ENCODE results near the gene METTL15. TPM values are rescaled to one million over a fixed set of nuclear protein-coding genes. Genes with fewer than 3 reads are reported as not detected.
"Not testable (repeated sequence)": the region's sequence is repeated elsewhere in the genome, so short reads cannot be mapped to it uniquely, and the experiment has no call there.

Gene METTL15
- total RNA-seq, 4 donors from 2014 or later = 9.2 to 22.5 (median 19.2) TPM

DNA sequence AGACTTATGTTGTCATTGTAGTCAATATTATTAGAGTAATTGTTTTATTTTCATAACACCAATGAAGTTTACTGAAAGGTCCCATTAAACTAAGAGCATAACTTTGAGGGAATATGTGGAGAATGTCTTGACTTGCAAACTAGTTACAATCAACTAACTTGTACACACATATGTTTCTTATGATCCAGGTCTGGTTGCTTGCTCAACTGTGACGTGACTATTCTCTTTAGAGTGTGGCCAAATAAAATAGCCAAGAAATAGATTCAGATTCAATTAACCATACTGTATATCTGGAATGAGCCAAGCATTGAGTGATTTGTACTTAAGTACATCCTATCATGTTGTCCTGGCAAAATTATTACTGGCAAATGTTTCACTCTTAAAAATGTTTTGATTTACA, 101.7 kb downstream of the METTL15 start:
- intact Hi-C loops (cut with DNase I; ENCODE audit: low total_unique reads) = no loop called here
- no peaks in the 10 kb centered on the region for H3K27me3 ChIP-seq
- no peaks in the 10 kb centered on the region for H3K9me3 ChIP-seq
- in situ Hi-C loops (cut with MboI; ENCODE audit: low pct_ligation_motif_present in 1 of 4, low pct_unique_long_range_greater_than_20kb in 1 of 4, low sequenced_read_pairs in 3 of 4) = no loop called here
- TF ChIP-seq, protein P1, sequence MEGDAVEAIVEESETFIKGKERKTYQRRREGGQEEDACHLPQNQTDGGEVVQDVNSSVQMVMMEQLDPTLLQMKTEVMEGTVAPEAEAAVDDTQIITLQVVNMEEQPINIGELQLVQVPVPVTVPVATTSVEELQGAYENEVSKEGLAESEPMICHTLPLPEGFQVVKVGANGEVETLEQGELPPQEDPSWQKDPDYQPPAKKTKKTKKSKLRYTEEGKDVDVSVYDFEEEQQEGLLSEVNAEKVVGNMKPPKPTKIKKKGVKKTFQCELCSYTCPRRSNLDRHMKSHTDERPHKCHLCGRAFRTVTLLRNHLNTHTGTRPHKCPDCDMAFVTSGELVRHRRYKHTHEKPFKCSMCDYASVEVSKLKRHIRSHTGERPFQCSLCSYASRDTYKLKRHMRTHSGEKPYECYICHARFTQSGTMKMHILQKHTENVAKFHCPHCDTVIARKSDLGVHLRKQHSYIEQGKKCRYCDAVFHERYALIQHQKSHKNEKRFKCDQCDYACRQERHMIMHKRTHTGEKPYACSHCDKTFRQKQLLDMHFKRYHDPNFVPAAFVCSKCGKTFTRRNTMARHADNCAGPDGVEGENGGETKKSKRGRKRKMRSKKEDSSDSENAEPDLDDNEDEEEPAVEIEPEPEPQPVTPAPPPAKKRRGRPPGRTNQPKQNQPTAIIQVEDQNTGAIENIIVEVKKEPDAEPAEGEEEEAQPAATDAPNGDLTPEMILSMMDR (IDR thresholded peaks at IDR 0.05) = no peak
- no peak for TF ChIP-seq POLR2AphosphoS5 (IDR thresholded peaks at IDR 0.05)
- TF ChIP-seq EP300 (IDR thresholded peaks at IDR 0.05; ENCODE audit: low read depth) = no peak
- no peak for TF ChIP-seq POLR2A (IDR thresholded peaks at IDR 0.05)
- no peak overlapping the region for H3K4me3 ChIP-seq
- WGBS, 2 donors (ENCODE audit: low coverage in 1 of 2) = 88 to 93% methylated on average over 1 of the region's 1 CpG
- H3K27ac ChIP-seq = no peak overlapping the region
- DNase-seq = no peak
- peaks cover 0 to 14% (median 0%) of the 10 kb centered on the region in 4 donors for H3K36me3 ChIP-seq
- H3K4me1 ChIP-seq = no peaks in the 10 kb centered on the region

DNA sequence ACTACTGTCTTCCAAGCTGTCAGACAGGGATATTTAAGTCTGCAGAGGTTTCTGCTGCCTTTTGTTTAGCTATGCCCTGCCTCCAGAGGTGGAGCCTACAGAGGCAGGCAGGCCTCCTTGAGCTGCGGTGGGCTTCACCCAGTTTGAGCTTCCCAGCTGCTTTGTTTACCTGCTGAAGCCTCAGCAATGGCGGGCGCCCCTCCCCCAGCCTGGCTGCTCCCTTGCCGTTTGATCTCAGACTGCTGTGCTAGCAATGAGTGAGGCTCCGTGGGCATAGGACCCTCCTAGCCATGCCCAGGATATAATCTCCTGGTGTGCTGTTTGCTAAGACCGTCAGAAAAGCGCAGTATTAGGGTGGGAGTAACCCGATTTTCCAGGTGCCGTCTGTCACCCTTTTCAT, 113.9 kb downstream of the METTL15 start:
- WGBS, 2 donors (ENCODE audit: low coverage in 1 of 2) = 98% methylated on average over 9 of the region's 9 CpGs; no CpG with 5 or more reads in 1 of the 2 donors
- in situ Hi-C loops (cut with MboI; ENCODE audit: low pct_ligation_motif_present in 1 of 4, low pct_unique_long_range_greater_than_20kb in 1 of 4, low sequenced_read_pairs in 3 of 4); H3K4me3 ChIP-seq; H3K27ac ChIP-seq; intact Hi-C loops (cut with DNase I; ENCODE audit: low total_unique reads); H3K36me3 ChIP-seq; DNase-seq; H3K9me3 ChIP-seq; H3K27me3 ChIP-seq; H3K4me1 ChIP-seq: not testable (repeated sequence)

DNA sequence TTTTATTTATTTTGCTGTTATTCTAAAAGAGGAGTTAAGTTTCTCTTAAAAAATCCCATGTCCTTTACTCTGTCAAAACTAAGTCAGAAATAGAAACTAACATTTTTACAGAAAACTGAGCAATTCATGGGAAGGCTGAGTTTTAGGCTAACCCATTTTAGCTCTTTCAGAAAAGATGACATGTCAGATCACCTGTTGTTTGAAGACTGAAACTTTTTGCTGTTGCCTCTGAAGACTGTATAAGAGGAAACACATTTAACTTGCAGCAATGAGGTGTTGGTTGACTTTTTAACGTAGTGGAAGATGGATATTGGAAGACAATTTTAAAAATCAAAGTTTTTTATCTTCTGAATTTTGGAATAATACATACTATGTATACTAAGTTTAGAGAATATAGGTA, 115.4 kb downstream of the METTL15 start:
- intact Hi-C loops (cut with DNase I; ENCODE audit: low total_unique reads) = no loop called here
- Histone ChIP-seq H3K4me1 (no peaks in the 10 kb centered on the region), H3K27ac (no peak overlapping the region), H3K36me3 (no peaks in the 10 kb centered on the region), H3K9me3 (no peaks in the 10 kb centered on the region), H3K27me3 (no peaks in the 10 kb centered on the region), H3K4me3 (no peak overlapping the region)
- DNase-seq = no peak
- in situ Hi-C loops (cut with MboI; ENCODE audit: low pct_ligation_motif_present in 1 of 4, low pct_unique_long_range_greater_than_20kb in 1 of 4, low sequenced_read_pairs in 3 of 4) = no loop called here
- WGBS, 2 donors (ENCODE audit: low coverage in 1 of 2) = 75 to 88% methylated on average over 1 of the region's 1 CpG
- TF ChIP-seq POLR2A (IDR thresholded peaks at IDR 0.05) = no peak
- TF ChIP-seq, protein P1 (IDR thresholded peaks at IDR 0.05) = no peak
- no peak for TF ChIP-seq EP300 (IDR thresholded peaks at IDR 0.05; ENCODE audit: low read depth)
- no peak for TF ChIP-seq POLR2AphosphoS5 (IDR thresholded peaks at IDR 0.05)

DNA sequence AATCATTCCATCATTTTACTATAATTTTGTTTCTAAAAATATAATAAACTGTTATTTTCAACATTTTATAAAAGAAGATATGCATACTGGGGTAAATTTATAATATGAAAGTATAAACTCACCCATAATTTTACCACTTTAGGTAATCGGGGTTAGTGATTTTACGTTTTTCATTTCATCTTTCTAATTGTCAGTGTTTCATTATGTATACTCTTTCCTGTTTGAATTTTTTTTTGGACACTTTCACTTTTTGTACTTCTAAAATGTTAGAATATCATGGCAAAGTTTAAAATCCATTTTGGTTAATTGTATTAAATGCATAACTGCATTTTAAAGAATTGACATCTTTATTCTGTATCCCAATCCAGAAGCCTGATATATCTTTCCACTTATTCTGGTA, 115.8 kb downstream of the METTL15 start:
- in situ Hi-C loops (cut with MboI; ENCODE audit: low pct_ligation_motif_present in 1 of 4, low pct_unique_long_range_greater_than_20kb in 1 of 4, low sequenced_read_pairs in 3 of 4) (no loop called here), intact Hi-C loops (cut with DNase I; ENCODE audit: low total_unique reads) (no loop called here)
- TF ChIP-seq POLR2AphosphoS5 (IDR thresholded peaks at IDR 0.05) = no peak
- TF ChIP-seq, protein P1 (IDR thresholded peaks at IDR 0.05) = no peak
- no peak for TF ChIP-seq EP300 (IDR thresholded peaks at IDR 0.05; ENCODE audit: low read depth)
- TF ChIP-seq POLR2A (IDR thresholded peaks at IDR 0.05) = no peak
- Histone ChIP-seq H3K4me3 (no peak overlapping the region), H3K9me3 (no peaks in the 10 kb centered on the region), H3K4me1 (no peaks in the 10 kb centered on the region), H3K27me3 (no peaks in the 10 kb centered on the region), H3K36me3 (no peaks in the 10 kb centered on the region), H3K27ac (no peak overlapping the region)
- DNase-seq = no peak
- WGBS, 2 donors (ENCODE audit: low coverage in 1 of 2) = 82 to 87% methylated on average over 2 of the region's 2 CpGs

DNA sequence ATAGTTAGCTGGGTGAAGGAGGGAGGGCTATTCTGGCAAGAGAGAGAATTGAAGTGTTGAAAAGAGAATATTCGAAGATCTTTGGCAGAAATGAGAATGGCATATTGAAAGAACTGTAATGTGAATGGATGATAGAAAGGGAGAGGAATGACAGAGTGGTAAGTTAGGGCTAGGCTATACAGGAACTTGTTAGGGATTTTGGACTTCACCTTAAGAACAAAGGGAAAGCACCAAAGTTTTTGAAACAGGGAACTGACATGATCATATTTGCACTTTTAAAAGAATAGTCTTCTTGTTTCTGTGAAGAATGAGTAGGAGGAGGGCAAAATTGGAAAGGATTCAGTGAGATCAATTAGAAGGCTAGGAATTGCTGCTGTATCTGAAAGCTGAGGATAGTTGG, 119.3 kb downstream of the METTL15 start:
- no peak overlapping the region for H3K4me3 ChIP-seq
- intact Hi-C loops (cut with DNase I; ENCODE audit: low total_unique reads) = no loop called here
- WGBS, 2 donors (ENCODE audit: low coverage in 1 of 2) = 85 to 100% methylated on average over 1 of the region's 1 CpG
- H3K27me3 ChIP-seq = no peaks in the 10 kb centered on the region
- H3K4me1 ChIP-seq = no peaks in the 10 kb centered on the region
- H3K9me3 ChIP-seq = no peaks in the 10 kb centered on the region
- DNase-seq = no peak
- in situ Hi-C loops (cut with MboI; ENCODE audit: low pct_ligation_motif_present in 1 of 4, low pct_unique_long_range_greater_than_20kb in 1 of 4, low sequenced_read_pairs in 3 of 4) = no loop called here
- TF ChIP-seq POLR2A (IDR thresholded peaks at IDR 0.05) (no peak), EP300 (IDR thresholded peaks at IDR 0.05; ENCODE audit: low read depth) (no peak), POLR2AphosphoS5 (IDR thresholded peaks at IDR 0.05) (no peak)
- TF ChIP-seq, protein P1 (IDR thresholded peaks at IDR 0.05) = no peak
- H3K27ac ChIP-seq = no peak overlapping the region
- H3K36me3 ChIP-seq = peaks cover 0 to 1% (median 0%) of the 10 kb centered on the region in 4 donors

Measured in transverse colon (tissue), 4 donors.